GM12878 (cell line): ENCODE measurements around the gene TAAR8. TPM values are rescaled to one million over a fixed set of nuclear protein-coding genes. Genes with fewer than 3 reads are reported as not detected.

ENCODE experiments used
- ATAC-seq: fragments of 200-7000 bp; cut with Tn5 transposase; 3 replicates; pipeline ENCODE4 v1.9.1; 2020; ENCODE audit warnings: mild to moderate bottlenecking, moderate library complexity
- BruUV-seq: library from RNA; stranded (reverse); fragments of 400-500 nt; replicated peaks from 2 replicates; lab custom pipeline; 2021; lab: Mats Ljungman, UMichigan
- CTCF ChIA-PET: fragments of 300-600 bp; sonication (Branson Sonifier 250); formaldehyde crosslinking; extraction: SDS; loops from one replicate; lab custom pipeline; 2021; ENCODE audit warnings: inconsistent platforms; lab: Yijun Ruan, JAX
- POLR2A ChIA-PET: fragments of 350-600 bp; formaldehyde crosslinking; extraction: SDS; loops from one replicate; lab custom pipeline; 2021; ENCODE audit warnings: inconsistent platforms; lab: Charles Lee
- RAD21 ChIA-PET: fragments of 300-600 bp; sonication (Branson Sonifier 250); formaldehyde crosslinking; loops from one replicate; lab custom pipeline; 2023; ENCODE audit warnings: antibody characterized with exemption; ENCODE audit not compliant: unreplicated experiment; lab: Charles Lee
- SMC1A ChIA-PET: fragments of 300-600 bp; sonication (Branson Sonifier 250); formaldehyde crosslinking; loops from one replicate; lab custom pipeline; 2023; ENCODE audit not compliant: unreplicated experiment, uncharacterized antibody; lab: Charles Lee
- DNase-seq: peaks from one replicate; pipeline ENCODE4 v3.0.0-alpha.2; 2011; ENCODE audit warnings: low read depth, low spot score
- FAIRE-seq: peaks from 3 replicates; lab custom pipeline; 2011; peaks lifted over from hg19 to GRCh38; lab: Jason Lieb, UNC
- H2AFZ ChIP-seq: 2 replicates; pipeline ENCODE4 v1.6.0; 2011; ENCODE audit warnings: low read depth, low read length, control low read depth; ENCODE audit not compliant: control insufficient read depth
- H3K27ac ChIP-seq: 2 replicates; pipeline ENCODE4 v1.5.1; 2011; ENCODE audit warnings: control low read depth; ENCODE audit not compliant: control insufficient read depth, insufficient read depth
- H3K27me3 ChIP-seq, 2 experiments: replicated peaks in 1 of 2; 2 replicates each; pipeline versions ENCODE4 v1.6.0 to v1.6.1; 2011; ENCODE audit warnings: low read length in 1 of 2; ENCODE audit not compliant: control insufficient read depth in 2 of 2, insufficient read depth in 2 of 2
- H3K36me3 ChIP-seq, 2 experiments: 2 replicates each; pipeline ENCODE4 v1.5.1; 2011; ENCODE audit warnings: low read length in 1 of 2; ENCODE audit not compliant: control insufficient read depth in 2 of 2, insufficient read depth in 2 of 2
- H3K4me1 ChIP-seq: 2 replicates; pipeline ENCODE4 v1.6.1; 2011; ENCODE audit warnings: mild to moderate bottlenecking, low read length, moderate library complexity, mixed read lengths; ENCODE audit not compliant: control insufficient read depth, insufficient read depth
- H3K4me2 ChIP-seq: 2 replicates; pipeline ENCODE4 v1.6.0; 2011; ENCODE audit warnings: control low read depth; ENCODE audit not compliant: control insufficient read depth, insufficient read depth
- H3K4me3 ChIP-seq: fragments of 200-600 bp; sonication (generic); 2 replicates; pipeline ENCODE4 v1.5.1; 2016
- H3K79me2 ChIP-seq: 2 replicates; pipeline ENCODE4 v1.6.0; 2011; ENCODE audit warnings: low read length; ENCODE audit not compliant: control insufficient read depth, insufficient read depth
- H3K9ac ChIP-seq: 2 replicates; pipeline ENCODE4 v1.8.0; 2011; ENCODE audit warnings: low read length, control low read depth, mixed read lengths; ENCODE audit not compliant: control insufficient read depth, insufficient read depth
- H3K9me3 ChIP-seq: replicated peaks from 3 replicates; pipeline ENCODE4 v1.5.1; 2011; ENCODE audit warnings: mild to moderate bottlenecking, low read length; ENCODE audit not compliant: control insufficient read depth, insufficient read depth
- H4K20me1 ChIP-seq: 2 replicates; pipeline ENCODE4 v1.6.0; 2011; ENCODE audit not compliant: control insufficient read depth, insufficient read depth
- BHLHE40 ChIP-seq, 2 experiments: fragments of 450-650 bp in 1 of 2; IDR thresholded peaks; 2 replicates each; pipeline ENCODE4 v1.6.1; 2011 to 2017; ENCODE audit warnings: low read depth in 2 of 2, borderline replicate concordance in 1 of 2, improper control_type of control experiment in 1 of 2, low read length in 1 of 2, mild to moderate bottlenecking in 1 of 2
- MEF2B ChIP-seq: fragments of 450-650 bp; IDR thresholded peaks from 2 replicates; pipeline ENCODE4 v1.6.1; 2018; ENCODE audit warnings: mild to moderate bottlenecking, moderate library complexity; ENCODE audit not compliant: partially characterized antibody, poor library complexity, severe bottlenecking
- ZBED1 ChIP-seq: IDR thresholded peaks from 2 replicates; pipeline ENCODE4 v1.6.1; 2016; ENCODE audit warnings: borderline replicate concordance
- WGBS: methylation state at CpG from one replicate; pipeline ENCODE4 v1.1.6; 2016; ENCODE audit warnings: low lambda C conversion rate; ENCODE audit not compliant: insufficient replicate concordance, insufficient coverage; ENCODE audit errors: missing lambda C conversion rate; 5-methylcytosine and 5-hydroxymethylcytosine counted together
- in situ Hi-C: fragments of 300-500 bp; cut with MboI; formaldehyde crosslinking; loops from 9 replicates; pipeline ENCODE4 v1.14.3; 2018; ENCODE audit warnings: mixed read lengths
- intact Hi-C: fragments of 100-400 bp; cut with micrococcal nuclease; formaldehyde crosslinking; loops from one replicate; pipeline ENCODE4 v1.14.2; 2022; ENCODE audit not compliant: unreplicated experiment
- polyA plus RNA-seq, 11 experiments: library from polyadenylated mRNA; depleted of rRNA in 4 of 11; unstranded in 6 of 11; stranded (reverse) in 5 of 11; fragments of >200 nt; fragmentation: Nextera tagmentation in 4 of 11; fragmentation: Illumina TruSeq in 1 of 11; extraction: Ambion mirVana in 4 of 11; extraction: Trizol in 1 of 11; gene quantifications; 1 replicate in 1 of 11; 2 replicates in 10 of 11; pipeline versions ENCODE4 v1.2.1 to v1.2.3, GENCODE V29; 2011 to 2016; ENCODE audit warnings: inconsistent platforms in 2 of 11, missing spikeins in 2 of 11, low read depth in 1 of 11
- total RNA-seq, 4 experiments: library from RNA; depleted of rRNA in 3 of 4; stranded (reverse); fragments of >200 nt in 3 of 4; fragmentation: Illumina TruSeq in 1 of 4; extraction: Trizol in 1 of 4; gene quantifications; 2 replicates each; pipeline versions ENCODE4 v1.2.1 to v1.2.3, GENCODE V29; 2013 to 2021
- TF ChIP-seq, protein P1 (sequence below): fragments of 450-650 bp; IDR thresholded peaks from 2 replicates; pipeline ENCODE4 v1.6.1; 2017; ENCODE audit warnings: mild to moderate bottlenecking, moderate library complexity
- TF ChIP-seq, protein P2 (sequence below): IDR thresholded peaks from 2 replicates; pipeline ENCODE4 v1.6.1; 2012; ENCODE audit warnings: low read depth, low read length, improper control_type of control experiment
- TF ChIP-seq, protein P3 (sequence below): fragments of 450-650 bp; IDR thresholded peaks from 2 replicates; pipeline ENCODE4 v1.6.1; 2017; ENCODE audit warnings: antibody characterized with exemption, mild to moderate bottlenecking, moderate library complexity

The TAAR8 gene
- total and polyA plus RNA-seq, 10 of the 15 experiments (the other 5 are each of a cell fraction or from before 2014, with no cell fraction given) = not detected

DNA sequence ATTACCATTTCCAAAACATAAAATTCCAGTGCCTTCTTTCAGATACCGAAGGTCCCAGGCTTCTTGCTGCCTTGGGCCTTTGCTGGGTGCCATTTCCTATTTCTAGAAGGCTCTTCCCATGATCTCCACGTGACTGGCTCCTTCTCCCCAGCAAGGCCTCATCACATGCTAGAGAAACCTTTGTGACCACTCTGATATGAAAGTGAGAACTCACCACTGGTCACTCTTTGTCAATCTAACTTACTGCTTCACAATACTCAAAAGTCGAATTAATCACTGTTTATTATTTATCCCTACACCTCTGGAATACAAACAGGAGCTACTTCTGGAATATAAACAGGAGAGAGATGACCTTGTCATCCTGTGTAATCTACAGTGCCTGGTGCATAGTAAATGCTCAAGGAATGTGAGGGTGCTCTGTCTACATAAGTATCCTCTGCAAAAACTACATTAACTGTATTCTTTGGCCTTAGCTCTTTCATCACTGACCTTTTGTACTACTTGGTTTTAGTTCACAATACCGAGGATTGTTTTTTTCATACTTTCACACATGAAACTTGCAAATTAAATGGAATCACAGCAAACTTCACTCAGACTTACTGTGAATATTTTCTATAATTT, 41.2 kb upstream of the TAAR8 start (continued):
- TF ChIP-seq, protein P1, sequence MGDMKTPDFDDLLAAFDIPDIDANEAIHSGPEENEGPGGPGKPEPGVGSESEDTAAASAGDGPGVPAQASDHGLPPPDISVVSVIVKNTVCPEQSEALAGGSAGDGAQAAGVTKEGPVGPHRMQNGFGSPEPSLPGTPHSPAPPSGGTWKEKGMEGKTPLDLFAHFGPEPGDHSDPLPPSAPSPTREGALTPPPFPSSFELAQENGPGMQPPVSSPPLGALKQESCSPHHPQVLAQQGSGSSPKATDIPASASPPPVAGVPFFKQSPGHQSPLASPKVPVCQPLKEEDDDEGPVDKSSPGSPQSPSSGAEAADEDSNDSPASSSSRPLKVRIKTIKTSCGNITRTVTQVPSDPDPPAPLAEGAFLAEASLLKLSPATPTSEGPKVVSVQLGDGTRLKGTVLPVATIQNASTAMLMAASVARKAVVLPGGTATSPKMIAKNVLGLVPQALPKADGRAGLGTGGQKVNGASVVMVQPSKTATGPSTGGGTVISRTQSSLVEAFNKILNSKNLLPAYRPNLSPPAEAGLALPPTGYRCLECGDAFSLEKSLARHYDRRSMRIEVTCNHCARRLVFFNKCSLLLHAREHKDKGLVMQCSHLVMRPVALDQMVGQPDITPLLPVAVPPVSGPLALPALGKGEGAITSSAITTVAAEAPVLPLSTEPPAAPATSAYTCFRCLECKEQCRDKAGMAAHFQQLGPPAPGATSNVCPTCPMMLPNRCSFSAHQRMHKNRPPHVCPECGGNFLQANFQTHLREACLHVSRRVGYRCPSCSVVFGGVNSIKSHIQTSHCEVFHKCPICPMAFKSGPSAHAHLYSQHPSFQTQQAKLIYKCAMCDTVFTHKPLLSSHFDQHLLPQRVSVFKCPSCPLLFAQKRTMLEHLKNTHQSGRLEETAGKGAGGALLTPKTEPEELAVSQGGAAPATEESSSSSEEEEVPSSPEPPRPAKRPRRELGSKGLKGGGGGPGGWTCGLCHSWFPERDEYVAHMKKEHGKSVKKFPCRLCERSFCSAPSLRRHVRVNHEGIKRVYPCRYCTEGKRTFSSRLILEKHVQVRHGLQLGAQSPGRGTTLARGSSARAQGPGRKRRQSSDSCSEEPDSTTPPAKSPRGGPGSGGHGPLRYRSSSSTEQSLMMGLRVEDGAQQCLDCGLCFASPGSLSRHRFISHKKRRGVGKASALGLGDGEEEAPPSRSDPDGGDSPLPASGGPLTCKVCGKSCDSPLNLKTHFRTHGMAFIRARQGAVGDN = peak; percentile 59; the same call in 1 of the 2 replicates
- no peak for TF ChIP-seq MEF2B

DNA sequence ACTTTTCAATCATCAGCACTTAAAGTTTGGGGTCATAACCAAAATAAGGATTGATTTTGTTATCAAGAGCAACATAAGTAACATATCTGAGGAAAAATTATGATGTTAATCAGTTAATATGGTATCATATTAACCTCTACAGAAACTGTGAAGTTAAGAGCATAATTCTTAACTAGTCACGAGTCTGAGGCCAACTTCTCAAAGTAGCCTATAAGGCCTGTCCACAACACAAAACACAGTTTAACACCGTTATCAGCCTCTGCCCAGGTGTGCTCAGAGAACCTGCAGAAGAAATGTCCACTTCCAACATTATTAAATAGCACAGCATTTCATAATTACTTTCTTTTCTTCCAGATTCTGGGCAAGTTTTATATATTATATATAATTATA, 40.6 kb upstream of the TAAR8 start:
- ChIA-PET POLR2A (interaction anchor here (1.1 to 2.7 kb wide), 2 partner anchors 16 to 303 kb away, joined by 3 to 25 read pairs; no protein-coding TSS in a partner anchor), CTCF (interaction anchor here (0.8 to 1.7 kb wide), 5 partner anchors 11 to 231 kb away, joined by 3 to 13 read pairs (median 6); no protein-coding TSS in a partner anchor), RAD21 (interaction anchor here (0.7 to 1.8 kb wide), 6 partner anchors 11 to 232 kb away, joined by 3 to 26 read pairs (median 4); no protein-coding TSS in a partner anchor), SMC1A (interaction anchor here (0.6 to 3.0 kb wide), 5 partner anchors 16 to 232 kb away, joined by 3 to 25 read pairs (median 8); no protein-coding TSS in a partner anchor)
- H3K4me1 ChIP-seq = peaks cover 8% of the 10 kb centered on the region
- peak overlapping the region; percentile 61 for H3K4me3 ChIP-seq
- no peaks in the 10 kb centered on the region for H4K20me1 ChIP-seq
- 2% methylated on average over 2 of the region's 2 CpGs for WGBS
- no peaks in the 10 kb centered on the region for H3K9me3 ChIP-seq
- in situ Hi-C loops (no loop called here), intact Hi-C loops (loop anchor here (2.0 to 10.0 kb wide), 4 partner anchors 13 to 1443 kb away; partner anchors contain the start of genes RPS12 and TBPL1)
- no peak overlapping the region for H2AFZ ChIP-seq
- H3K79me2 ChIP-seq = peaks cover 63% of the 10 kb centered on the region
- no TSS peak for BruUV-seq
- H3K27ac ChIP-seq = peak overlapping the region; percentile 63
- ATAC-seq (peak; percentile 24), DNase-seq (no peak), FAIRE-seq (no peak)
- peaks cover 0 to 11% of the 10 kb centered on the region in 2 experiments; a peak in 1 of 4 replicates for H3K36me3 ChIP-seq
- peak overlapping the region; percentile 51 for H3K9ac ChIP-seq
- peak overlapping the region; percentile 67 for H3K4me2 ChIP-seq
- TF ChIP-seq, protein P2, sequence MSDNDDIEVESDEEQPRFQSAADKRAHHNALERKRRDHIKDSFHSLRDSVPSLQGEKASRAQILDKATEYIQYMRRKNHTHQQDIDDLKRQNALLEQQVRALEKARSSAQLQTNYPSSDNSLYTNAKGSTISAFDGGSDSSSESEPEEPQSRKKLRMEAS = no peak
- TF ChIP-seq, protein P3, sequence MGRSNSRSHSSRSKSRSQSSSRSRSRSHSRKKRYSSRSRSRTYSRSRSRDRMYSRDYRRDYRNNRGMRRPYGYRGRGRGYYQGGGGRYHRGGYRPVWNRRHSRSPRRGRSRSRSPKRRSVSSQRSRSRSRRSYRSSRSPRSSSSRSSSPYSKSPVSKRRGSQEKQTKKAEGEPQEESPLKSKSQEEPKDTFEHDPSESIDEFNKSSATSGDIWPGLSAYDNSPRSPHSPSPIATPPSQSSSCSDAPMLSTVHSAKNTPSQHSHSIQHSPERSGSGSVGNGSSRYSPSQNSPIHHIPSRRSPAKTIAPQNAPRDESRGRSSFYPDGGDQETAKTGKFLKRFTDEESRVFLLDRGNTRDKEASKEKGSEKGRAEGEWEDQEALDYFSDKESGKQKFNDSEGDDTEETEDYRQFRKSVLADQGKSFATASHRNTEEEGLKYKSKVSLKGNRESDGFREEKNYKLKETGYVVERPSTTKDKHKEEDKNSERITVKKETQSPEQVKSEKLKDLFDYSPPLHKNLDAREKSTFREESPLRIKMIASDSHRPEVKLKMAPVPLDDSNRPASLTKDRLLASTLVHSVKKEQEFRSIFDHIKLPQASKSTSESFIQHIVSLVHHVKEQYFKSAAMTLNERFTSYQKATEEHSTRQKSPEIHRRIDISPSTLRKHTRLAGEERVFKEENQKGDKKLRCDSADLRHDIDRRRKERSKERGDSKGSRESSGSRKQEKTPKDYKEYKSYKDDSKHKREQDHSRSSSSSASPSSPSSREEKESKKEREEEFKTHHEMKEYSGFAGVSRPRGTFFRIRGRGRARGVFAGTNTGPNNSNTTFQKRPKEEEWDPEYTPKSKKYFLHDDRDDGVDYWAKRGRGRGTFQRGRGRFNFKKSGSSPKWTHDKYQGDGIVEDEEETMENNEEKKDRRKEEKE = no peak
- TF ChIP-seq BHLHE40 (IDR thresholded peaks at IDR 0.05; ENCODE audit: borderline replicate concordance in 1 of 2, low read depth in 2 of 2, low read length in 1 of 2) (0 out of 4 replicates have a peak, but pooled peaks of 1 of the 2 experiments have one; percentile 19), ZBED1 (no peak)
- no peaks in the 10 kb centered on the region for H3K27me3 ChIP-seq
